ENCODE measurements around the gene ZPBP. TPM values are rescaled to one million over a fixed set of nuclear protein-coding genes. Genes with fewer than 3 reads are reported as not detected.

The ZPBP gene
- total RNA-seq, 4 donors from 2014 or later, result 0.71 to 1.5 (median 0.89) TPM; not detected in 1

GRCh38 chr7:49931627-49932026 lies 161.4 kb downstream of the ZPBP start:
- no peaks in the 10 kb centered on the region for H3K9me3 ChIP-seq
- intact Hi-C loops (cut with DNase I), result no loop called here
- 81 to 90% methylated on average over 2 of the region's 2 CpGs for WGBS, 2 donors

DNA sequence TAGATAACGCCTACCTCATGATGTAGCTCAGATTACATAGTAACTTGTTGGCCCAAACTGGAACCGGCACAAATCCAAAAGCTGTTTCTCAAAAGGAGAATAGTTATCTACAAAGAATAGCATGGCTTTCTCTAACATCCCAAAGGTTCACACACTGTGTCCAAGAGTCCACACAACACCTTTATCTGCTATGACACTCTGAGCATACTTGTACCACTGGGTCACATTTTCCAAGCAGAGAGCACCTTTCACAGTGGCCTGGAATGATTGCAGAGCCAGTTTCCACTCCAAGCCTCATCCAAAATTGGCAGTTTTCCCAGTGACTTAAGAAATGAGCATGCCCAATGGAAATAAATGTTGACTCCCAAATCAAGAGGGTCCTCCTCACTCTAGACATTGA lies 164.3 kb downstream of the ZPBP start:
- Histone ChIP-seq H3K27ac (no peak overlapping the region), H3K4me1 (no peaks in the 10 kb centered on the region), H3K4me3 (replicated peaks in 1 of 3) (no peak overlapping the region), H3K9me3 (no peaks in the 10 kb centered on the region), H3K36me3 (no peaks in the 10 kb centered on the region), H3K27me3 (no peaks in the 10 kb centered on the region)
- TF ChIP-seq POLR2A (IDR thresholded peaks at IDR 0.05), result no peak
- intact Hi-C loops (cut with DNase I), result no loop called here
- no peak for DNase-seq
- WGBS, 2 donors, result 76 to 78% methylated on average over 2 of the region's 2 CpGs

More at GRCh38 chr7:49931627-49932026, 161.4 kb downstream of the ZPBP start:
- H3K36me3 ChIP-seq, result no peaks in the 10 kb centered on the region
- no peak overlapping the region for H3K27ac ChIP-seq
- H3K4me1 ChIP-seq, result no peaks in the 10 kb centered on the region
- H3K27me3 ChIP-seq, result no peaks in the 10 kb centered on the region
- TF ChIP-seq, protein P1, sequence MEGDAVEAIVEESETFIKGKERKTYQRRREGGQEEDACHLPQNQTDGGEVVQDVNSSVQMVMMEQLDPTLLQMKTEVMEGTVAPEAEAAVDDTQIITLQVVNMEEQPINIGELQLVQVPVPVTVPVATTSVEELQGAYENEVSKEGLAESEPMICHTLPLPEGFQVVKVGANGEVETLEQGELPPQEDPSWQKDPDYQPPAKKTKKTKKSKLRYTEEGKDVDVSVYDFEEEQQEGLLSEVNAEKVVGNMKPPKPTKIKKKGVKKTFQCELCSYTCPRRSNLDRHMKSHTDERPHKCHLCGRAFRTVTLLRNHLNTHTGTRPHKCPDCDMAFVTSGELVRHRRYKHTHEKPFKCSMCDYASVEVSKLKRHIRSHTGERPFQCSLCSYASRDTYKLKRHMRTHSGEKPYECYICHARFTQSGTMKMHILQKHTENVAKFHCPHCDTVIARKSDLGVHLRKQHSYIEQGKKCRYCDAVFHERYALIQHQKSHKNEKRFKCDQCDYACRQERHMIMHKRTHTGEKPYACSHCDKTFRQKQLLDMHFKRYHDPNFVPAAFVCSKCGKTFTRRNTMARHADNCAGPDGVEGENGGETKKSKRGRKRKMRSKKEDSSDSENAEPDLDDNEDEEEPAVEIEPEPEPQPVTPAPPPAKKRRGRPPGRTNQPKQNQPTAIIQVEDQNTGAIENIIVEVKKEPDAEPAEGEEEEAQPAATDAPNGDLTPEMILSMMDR (IDR thresholded peaks at IDR 0.05), result no peak
- TF ChIP-seq POLR2A (IDR thresholded peaks at IDR 0.05), result no peak
- no peak for DNase-seq
- H3K4me3 ChIP-seq (replicated peaks in 1 of 3), result no peak overlapping the region

DNA sequence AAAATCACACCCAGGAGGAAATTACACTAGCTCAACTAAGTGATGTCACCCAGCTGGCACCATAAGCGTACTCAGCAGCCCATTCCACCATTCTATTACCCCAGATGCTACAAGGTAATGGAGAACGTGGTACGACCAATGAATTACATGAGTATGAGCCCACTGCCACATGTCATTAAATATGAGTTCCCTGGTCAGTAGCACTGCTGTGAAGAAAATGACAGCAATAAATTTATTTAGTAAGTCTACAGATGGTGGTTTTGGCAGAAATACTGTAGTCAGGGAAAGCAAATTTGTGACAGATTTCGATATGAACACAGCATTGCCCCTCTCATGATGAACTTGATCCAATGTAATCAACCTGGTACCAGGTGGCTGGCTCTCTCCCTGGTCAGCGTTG lies 165.4 kb downstream of the ZPBP start:
- TF ChIP-seq, protein P1 (IDR thresholded peaks at IDR 0.05), result no peak
- TF ChIP-seq POLR2A (IDR thresholded peaks at IDR 0.05), result no peak
- no peak overlapping the region for H3K4me3 ChIP-seq (replicated peaks in 1 of 3)
- no peaks in the 10 kb centered on the region for H3K36me3 ChIP-seq
- no peaks in the 10 kb centered on the region for H3K9me3 ChIP-seq
- WGBS, 2 donors, result 85 to 89% methylated on average over 5 of the region's 5 CpGs
- no peak for DNase-seq
- intact Hi-C loops (cut with DNase I), result no loop called here
- no peak overlapping the region for H3K27ac ChIP-seq
- H3K27me3 ChIP-seq, result no peaks in the 10 kb centered on the region
- no peaks in the 10 kb centered on the region for H3K4me1 ChIP-seq

GRCh38 chr7:49926720-49927119 lies 166.3 kb downstream of the ZPBP start:
- Histone ChIP-seq H3K4me1 (no peaks in the 10 kb centered on the region), H3K4me3 (replicated peaks in 1 of 3) (no peak overlapping the region), H3K36me3 (no peaks in the 10 kb centered on the region), H3K9me3 (no peaks in the 10 kb centered on the region), H3K27ac (no peak overlapping the region), H3K27me3 (no peaks in the 10 kb centered on the region)
- no peak for TF ChIP-seq POLR2A (IDR thresholded peaks at IDR 0.05)
- TF ChIP-seq, protein P1 (IDR thresholded peaks at IDR 0.05), result no peak
- no peak for DNase-seq
- WGBS, 2 donors, result 67 to 69% methylated on average over 6 of the region's 6 CpGs
- intact Hi-C loops (cut with DNase I), result no loop called here

DNA sequence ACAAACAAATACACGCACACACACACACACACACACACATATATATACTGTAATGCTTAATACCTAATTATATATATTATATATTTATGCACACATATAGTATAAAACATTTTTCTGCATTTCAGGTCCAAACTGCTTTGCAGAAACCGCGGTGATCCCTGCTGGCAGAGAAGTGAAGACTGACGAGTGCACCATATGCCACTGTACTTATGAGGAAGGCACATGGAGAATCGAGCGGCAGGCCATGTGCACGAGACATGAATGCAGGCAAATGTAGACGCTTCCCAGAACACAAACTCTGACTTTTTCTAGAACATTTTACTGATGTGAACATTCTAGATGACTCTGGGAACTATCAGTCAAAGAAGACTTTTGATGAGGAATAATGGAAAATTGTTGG lies 181.1 kb downstream of the ZPBP start:
- Histone ChIP-seq H3K9me3 (no peaks in the 10 kb centered on the region), H3K27me3 (no peaks in the 10 kb centered on the region), H3K27ac (no peak overlapping the region), H3K4me3 (replicated peaks in 1 of 3) (no peak overlapping the region), H3K4me1 (no peaks in the 10 kb centered on the region), H3K36me3 (no peaks in the 10 kb centered on the region)
- intact Hi-C loops (cut with DNase I), result no loop called here
- WGBS, 2 donors, result 82 to 86% methylated on average over 8 of the region's 8 CpGs
- DNase-seq, result no peak
- TF ChIP-seq, protein P1 (IDR thresholded peaks at IDR 0.05), result no peak
- no peak for TF ChIP-seq POLR2A (IDR thresholded peaks at IDR 0.05)

GRCh38 chr7:49894543-49894942 lies 198.5 kb downstream of the ZPBP start:
- no peaks in the 10 kb centered on the region for H3K27me3 ChIP-seq
- H3K4me1 ChIP-seq, result no peaks in the 10 kb centered on the region
- H3K36me3 ChIP-seq, result no peaks in the 10 kb centered on the region
- H3K27ac ChIP-seq, result no peak overlapping the region
- no peak overlapping the region for H3K4me3 ChIP-seq (replicated peaks in 1 of 3)
- TF ChIP-seq, protein P1 (IDR thresholded peaks at IDR 0.05), result no peak
- no peak for TF ChIP-seq POLR2A (IDR thresholded peaks at IDR 0.05)
- no peak for DNase-seq
- H3K9me3 ChIP-seq, result no peaks in the 10 kb centered on the region
- intact Hi-C loops (cut with DNase I), result no loop called here
- 86 to 92% methylated on average over 4 of the region's 4 CpGs for WGBS, 2 donors
